GM12878 (cell line): Measurements from ENCODE around the gene MYBBP1A. TPM values are rescaled to one million over a fixed set of nuclear protein-coding genes. Genes with fewer than 3 reads are reported as not detected.

Experiments
- ATAC-seq: fragments of 200-7000 bp; cut with Tn5 transposase; 3 replicates; pipeline ENCODE4 v1.9.1; 2020; ENCODE audit warnings: mild to moderate bottlenecking, moderate library complexity
- BruUV-seq: library from RNA; stranded (reverse); fragments of 400-500 nt; replicated peaks from 2 replicates; lab custom pipeline; 2021; lab: Mats Ljungman, UMichigan
- CTCF ChIA-PET: fragments of 300-600 bp; sonication (Branson Sonifier 250); formaldehyde crosslinking; extraction: SDS; loops from one replicate; lab custom pipeline; 2021; ENCODE audit warnings: inconsistent platforms; lab: Yijun Ruan, JAX
- POLR2A ChIA-PET: fragments of 350-600 bp; formaldehyde crosslinking; extraction: SDS; loops from one replicate; lab custom pipeline; 2021; ENCODE audit warnings: inconsistent platforms; lab: Charles Lee
- RAD21 ChIA-PET: fragments of 300-600 bp; sonication (Branson Sonifier 250); formaldehyde crosslinking; loops from one replicate; lab custom pipeline; 2023; ENCODE audit warnings: antibody characterized with exemption; ENCODE audit not compliant: unreplicated experiment; lab: Charles Lee
- SMC1A ChIA-PET: fragments of 300-600 bp; sonication (Branson Sonifier 250); formaldehyde crosslinking; loops from one replicate; lab custom pipeline; 2023; ENCODE audit not compliant: unreplicated experiment, uncharacterized antibody; lab: Charles Lee
- DNase-seq: peaks from one replicate; pipeline ENCODE4 v3.0.0-alpha.2; 2011; ENCODE audit warnings: low read depth, low spot score
- FAIRE-seq: peaks from 3 replicates; lab custom pipeline; 2011; peaks lifted over from hg19 to GRCh38; lab: Jason Lieb, UNC
- H2AFZ ChIP-seq: 2 replicates; pipeline ENCODE4 v1.6.0; 2011; ENCODE audit warnings: low read depth, low read length, control low read depth; ENCODE audit not compliant: control insufficient read depth
- H3K27ac ChIP-seq: 2 replicates; pipeline ENCODE4 v1.5.1; 2011; ENCODE audit warnings: control low read depth; ENCODE audit not compliant: control insufficient read depth, insufficient read depth
- H3K27me3 ChIP-seq, 2 experiments: replicated peaks in 1 of 2; 2 replicates each; pipeline versions ENCODE4 v1.6.0 to v1.6.1; 2011; ENCODE audit warnings: low read length in 1 of 2; ENCODE audit not compliant: control insufficient read depth in 2 of 2, insufficient read depth in 2 of 2
- H3K36me3 ChIP-seq, 2 experiments: 2 replicates each; pipeline ENCODE4 v1.5.1; 2011; ENCODE audit warnings: low read length in 1 of 2; ENCODE audit not compliant: control insufficient read depth in 2 of 2, insufficient read depth in 2 of 2
- H3K4me1 ChIP-seq: 2 replicates; pipeline ENCODE4 v1.6.1; 2011; ENCODE audit warnings: mild to moderate bottlenecking, low read length, moderate library complexity, mixed read lengths; ENCODE audit not compliant: control insufficient read depth, insufficient read depth
- H3K4me2 ChIP-seq: 2 replicates; pipeline ENCODE4 v1.6.0; 2011; ENCODE audit warnings: control low read depth; ENCODE audit not compliant: control insufficient read depth, insufficient read depth
- H3K4me3 ChIP-seq: fragments of 200-600 bp; sonication (generic); 2 replicates; pipeline ENCODE4 v1.5.1; 2016
- H3K79me2 ChIP-seq: 2 replicates; pipeline ENCODE4 v1.6.0; 2011; ENCODE audit warnings: low read length; ENCODE audit not compliant: control insufficient read depth, insufficient read depth
- H3K9ac ChIP-seq: 2 replicates; pipeline ENCODE4 v1.8.0; 2011; ENCODE audit warnings: low read length, control low read depth, mixed read lengths; ENCODE audit not compliant: control insufficient read depth, insufficient read depth
- H3K9me3 ChIP-seq: replicated peaks from 3 replicates; pipeline ENCODE4 v1.5.1; 2011; ENCODE audit warnings: mild to moderate bottlenecking, low read length; ENCODE audit not compliant: control insufficient read depth, insufficient read depth
- H4K20me1 ChIP-seq: 2 replicates; pipeline ENCODE4 v1.6.0; 2011; ENCODE audit not compliant: control insufficient read depth, insufficient read depth
- EP300 ChIP-seq, 2 experiments: fragments of 150-350 bp in 1 of 2; IDR thresholded peaks; 2 replicates each; pipeline ENCODE4 v1.6.1; 2011 to 2012; ENCODE audit warnings: low read depth in 2 of 2, low read length in 2 of 2, borderline replicate concordance in 1 of 2, improper control_type of control experiment in 1 of 2, inconsistent platforms in 1 of 2; ENCODE audit not compliant: control insufficient read depth in 1 of 2
- KDM1A ChIP-seq: fragments of 200-600 bp; sonication (generic); IDR thresholded peaks from 2 replicates; pipeline ENCODE4 v1.6.1; 2016; ENCODE audit warnings: borderline replicate concordance
- KLF5 ChIP-seq: fragments of 450-650 bp; IDR thresholded peaks from 2 replicates; pipeline ENCODE4 v1.6.1; 2014; ENCODE audit warnings: mild to moderate bottlenecking; ENCODE audit not compliant: partially characterized antibody
- POLR2A ChIP-seq: IDR thresholded peaks from 2 replicates; pipeline ENCODE4 v1.6.1; 2011; ENCODE audit warnings: low read depth, mild to moderate bottlenecking, low read length
- RFX5 ChIP-seq: IDR thresholded peaks from 2 replicates; pipeline ENCODE4 v1.6.1; 2011; ENCODE audit warnings: low read depth, low read length, improper control_type of control experiment
- TCF12 ChIP-seq: IDR thresholded peaks from 2 replicates; pipeline ENCODE4 v1.6.1; 2011; ENCODE audit warnings: low read depth, mild to moderate bottlenecking, low read length
- ZSCAN29 ChIP-seq: fragments of 450-650 bp; IDR thresholded peaks from 2 replicates; pipeline ENCODE4 v1.6.1; 2017; ENCODE audit warnings: mild to moderate bottlenecking, moderate library complexity
- WGBS: methylation state at CpG from one replicate; pipeline ENCODE4 v1.1.6; 2016; ENCODE audit warnings: low lambda C conversion rate; ENCODE audit not compliant: insufficient replicate concordance, insufficient coverage; ENCODE audit errors: missing lambda C conversion rate; 5-methylcytosine and 5-hydroxymethylcytosine counted together
- in situ Hi-C: fragments of 300-500 bp; cut with MboI; formaldehyde crosslinking; loops from 9 replicates; pipeline ENCODE4 v1.14.3; 2018; ENCODE audit warnings: mixed read lengths
- intact Hi-C: fragments of 100-400 bp; cut with micrococcal nuclease; formaldehyde crosslinking; loops from one replicate; pipeline ENCODE4 v1.14.2; 2022; ENCODE audit not compliant: unreplicated experiment
- polyA plus RNA-seq, 11 experiments: library from polyadenylated mRNA; depleted of rRNA in 4 of 11; unstranded in 6 of 11; stranded (reverse) in 5 of 11; fragments of >200 nt; fragmentation: Nextera tagmentation in 4 of 11; fragmentation: Illumina TruSeq in 1 of 11; extraction: Ambion mirVana in 4 of 11; extraction: Trizol in 1 of 11; gene quantifications; 1 replicate in 1 of 11; 2 replicates in 10 of 11; pipeline versions ENCODE4 v1.2.1 to v1.2.3, GENCODE V29; 2011 to 2016; ENCODE audit warnings: inconsistent platforms in 2 of 11, missing spikeins in 2 of 11, low read depth in 1 of 11
- total RNA-seq, 4 experiments: library from RNA; depleted of rRNA in 3 of 4; stranded (reverse); fragments of >200 nt in 3 of 4; fragmentation: Illumina TruSeq in 1 of 4; extraction: Trizol in 1 of 4; gene quantifications; 2 replicates each; pipeline versions ENCODE4 v1.2.1 to v1.2.3, GENCODE V29; 2013 to 2021

The MYBBP1A gene
- total and polyA plus RNA-seq, 10 of the 15 experiments (the other 5 are each of a cell fraction or from before 2014, with no cell fraction given): 2.5 to 121 (median 71.6) TPM

DNA sequence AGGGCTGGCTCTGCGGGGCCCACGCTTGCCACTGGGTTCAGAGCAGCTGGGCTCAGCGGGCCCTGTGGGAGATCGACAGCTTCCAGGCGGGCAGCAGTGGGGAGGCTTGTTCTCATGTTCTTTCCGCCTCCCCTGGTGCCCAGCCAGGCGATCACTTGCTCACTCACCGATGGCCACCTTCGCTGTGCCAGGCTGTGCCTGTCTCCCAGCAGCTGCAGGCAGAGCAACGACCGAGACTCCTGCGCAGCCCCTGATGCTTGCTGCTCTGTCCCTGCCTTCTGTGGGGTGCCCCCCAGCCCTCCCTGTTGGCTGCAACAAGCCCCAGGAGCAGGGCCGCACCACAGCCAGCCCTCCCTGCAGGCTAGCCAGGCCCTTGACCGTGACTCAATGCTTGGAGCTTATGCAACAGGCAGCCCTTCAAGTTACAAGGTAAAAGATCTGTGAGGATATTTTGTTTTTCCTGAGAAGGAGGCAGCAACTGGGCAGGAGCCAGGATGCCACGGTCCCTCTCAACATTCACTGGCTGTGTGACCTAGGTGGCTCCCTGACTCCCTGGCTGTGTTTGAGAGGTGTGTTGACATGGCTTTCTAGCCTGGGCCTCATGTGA, 66.1 kb downstream of the MYBBP1A start:
- Histone ChIP-seq H3K4me3 (no peak overlapping the region), H3K9me3 (no peaks in the 10 kb centered on the region), H3K36me3 (no peaks in the 10 kb centered on the region), H3K27ac (no peak overlapping the region), H3K27me3 (no peaks in the 10 kb centered on the region; a peak in 1 of 4 replicates), H4K20me1 (no peaks in the 10 kb centered on the region), H3K79me2 (no peaks in the 10 kb centered on the region), H3K4me2 (no peak overlapping the region), H3K9ac (no peak overlapping the region), H3K4me1 (no peaks in the 10 kb centered on the region; the same call in 1 of the 2 replicates), H2AFZ (no peak overlapping the region)
- intact Hi-C loops (no loop called here), in situ Hi-C loops (no loop called here)
- WGBS: 68% methylated on average over 15 of the region's 15 CpGs
- CTCF ChIA-PET: no interaction called here
- SMC1A ChIA-PET: no interaction called here
- FAIRE-seq (no peak), ATAC-seq (no peak), DNase-seq (no peak)
- POLR2A ChIA-PET: no interaction called here
- RAD21 ChIA-PET: no interaction called here
- TF ChIP-seq KLF5 (no peak), ZSCAN29 (no peak), POLR2A (no peak), TCF12 (no peak), KDM1A (no peak), RFX5 (no peak), EP300 (IDR thresholded peaks at IDR 0.05; ENCODE audit: borderline replicate concordance in 1 of 2, control insufficient read depth in 1 of 2, low read depth in 2 of 2, low read length in 2 of 2) (no peak)
- BruUV-seq: no TSS peak

Other genes with a start within 250 kb of the MYBBP1A start
Only the 7 nearest of the 15 such genes appear.
- 2.6 and 3.3 TPM in 2 replicates for gene SPNS3, start 121.4 kb downstream of the MYBBP1A start, total RNA-seq (2014; rRNA removed)
- 0.51 and 0.89 TPM in 2 replicates for gene SPNS3, start 121.4 kb downstream of the MYBBP1A start, total RNA-seq (2014; rRNA removed; fragmentation: Illumina TruSeq; extraction: Trizol)
- 2.0 and 2.3 TPM in 2 replicates for gene SPNS3, start 121.4 kb downstream of the MYBBP1A start, total RNA-seq (2021)
- gene SPNS3, start 121.4 kb downstream of the MYBBP1A start, polyA plus RNA-seq (2011; rRNA removed): 0.16 and 0.35 TPM in 2 replicates
- gene SPNS3, start 121.4 kb downstream of the MYBBP1A start, polyA plus RNA-seq (2014; fragmentation: Illumina TruSeq; extraction: Trizol): 0.29 and 0.50 TPM in 2 replicates
- gene SPNS3, start 121.4 kb downstream of the MYBBP1A start, polyA plus RNA-seq (2014; fragmentation: Nextera tagmentation; extraction: Ambion mirVana): under 1 TPM; 0.24 TPM
- 2.2 and 2.3 TPM in 2 replicates for gene SPNS3, start 121.4 kb downstream of the MYBBP1A start, polyA plus RNA-seq (2014; rRNA removed)
- 1 to 10 TPM; 1.0 to 2.3 TPM for gene SPNS3, start 121.4 kb downstream of the MYBBP1A start, polyA plus RNA-seq (2016; fragmentation: Nextera tagmentation; extraction: Ambion mirVana)
- gene SPNS2, start 56.5 kb downstream of the MYBBP1A start, total RNA-seq (2014; rRNA removed): 0.17 and 0.82 TPM in 2 replicates
- 0.09 TPM in 2 replicates for gene SPNS2, start 56.5 kb downstream of the MYBBP1A start, total RNA-seq (2014; rRNA removed; fragmentation: Illumina TruSeq; extraction: Trizol)
- gene SPNS2, start 56.5 kb downstream of the MYBBP1A start, total RNA-seq (2021): 0.28 and 0.56 TPM in 2 replicates
- gene SPNS2, start 56.5 kb downstream of the MYBBP1A start, polyA plus RNA-seq (2011; rRNA removed): 0.04 TPM in 1 of 2 replicates, not detected in the other
- 0.15 TPM in 1 of 2 replicates, not detected in the other for gene SPNS2, start 56.5 kb downstream of the MYBBP1A start, polyA plus RNA-seq (2014; fragmentation: Illumina TruSeq; extraction: Trizol)
- not detected for gene SPNS2, start 56.5 kb downstream of the MYBBP1A start, polyA plus RNA-seq (2014; fragmentation: Nextera tagmentation; extraction: Ambion mirVana)
- gene SPNS2, start 56.5 kb downstream of the MYBBP1A start, polyA plus RNA-seq (2014; rRNA removed): 0.29 and 0.53 TPM in 2 replicates
- 1 to 10 TPM in 1 of 2 experiments, under 1 TPM in 1; 0.49 to 1.1 TPM for gene SPNS2, start 56.5 kb downstream of the MYBBP1A start, polyA plus RNA-seq (2016; fragmentation: Nextera tagmentation; extraction: Ambion mirVana)
- gene GGT6, start 5.2 kb upstream of the MYBBP1A start, total RNA-seq (2014; rRNA removed): 0.82 TPM in 1 of 2 replicates, not detected in the other
- gene GGT6, start 5.2 kb upstream of the MYBBP1A start, total RNA-seq (2014; rRNA removed; fragmentation: Illumina TruSeq; extraction: Trizol): 0.13 TPM in 1 of 2 replicates, not detected in the other
- gene GGT6, start 5.2 kb upstream of the MYBBP1A start, total RNA-seq (2021): 0.16 and 0.26 TPM in 2 replicates
- not detected in 2 replicates for gene GGT6, start 5.2 kb upstream of the MYBBP1A start, polyA plus RNA-seq (2011; rRNA removed)
- 0.01 TPM in 1 of 2 replicates, not detected in the other for gene GGT6, start 5.2 kb upstream of the MYBBP1A start, polyA plus RNA-seq (2014; fragmentation: Illumina TruSeq; extraction: Trizol)
- gene GGT6, start 5.2 kb upstream of the MYBBP1A start, polyA plus RNA-seq (2014; fragmentation: Nextera tagmentation; extraction: Ambion mirVana): not detected
- gene GGT6, start 5.2 kb upstream of the MYBBP1A start, polyA plus RNA-seq (2014; rRNA removed): 0.19 and 0.22 TPM in 2 replicates
- under 1 TPM in 1 of 2 experiments, not detected in 1; 0.12 TPM for gene GGT6, start 5.2 kb upstream of the MYBBP1A start, polyA plus RNA-seq (2016; fragmentation: Nextera tagmentation; extraction: Ambion mirVana)
- not detected in 2 replicates for gene SMTNL2, start 29.1 kb upstream of the MYBBP1A start, total RNA-seq (2014; rRNA removed)
- not detected in 2 replicates for gene SMTNL2, start 29.1 kb upstream of the MYBBP1A start, total RNA-seq (2014; rRNA removed; fragmentation: Illumina TruSeq; extraction: Trizol)
- gene SMTNL2, start 29.1 kb upstream of the MYBBP1A start, total RNA-seq (2021): not detected in 2 replicates
- gene SMTNL2, start 29.1 kb upstream of the MYBBP1A start, polyA plus RNA-seq (2011; rRNA removed): not detected in 2 replicates
- gene SMTNL2, start 29.1 kb upstream of the MYBBP1A start, polyA plus RNA-seq (2014; fragmentation: Illumina TruSeq; extraction: Trizol): not detected in 2 replicates
- not detected for gene SMTNL2, start 29.1 kb upstream of the MYBBP1A start, polyA plus RNA-seq (2014; fragmentation: Nextera tagmentation; extraction: Ambion mirVana)
- gene SMTNL2, start 29.1 kb upstream of the MYBBP1A start, polyA plus RNA-seq (2014; rRNA removed): not detected in 2 replicates
- not detected for gene SMTNL2, start 29.1 kb upstream of the MYBBP1A start, polyA plus RNA-seq (2016; fragmentation: Nextera tagmentation; extraction: Ambion mirVana)
- 0.51 and 0.54 TPM in 2 replicates for gene ALOX15, start 86.3 kb upstream of the MYBBP1A start, total RNA-seq (2014; rRNA removed)
- 0.18 and 0.28 TPM in 2 replicates for gene ALOX15, start 86.3 kb upstream of the MYBBP1A start, total RNA-seq (2014; rRNA removed; fragmentation: Illumina TruSeq; extraction: Trizol)
- gene ALOX15, start 86.3 kb upstream of the MYBBP1A start, total RNA-seq (2021): 0.31 and 0.51 TPM in 2 replicates
- 0.07 and 0.11 TPM in 2 replicates for gene ALOX15, start 86.3 kb upstream of the MYBBP1A start, polyA plus RNA-seq (2011; rRNA removed)
- 0.30 and 0.35 TPM in 2 replicates for gene ALOX15, start 86.3 kb upstream of the MYBBP1A start, polyA plus RNA-seq (2014; fragmentation: Illumina TruSeq; extraction: Trizol)
- gene ALOX15, start 86.3 kb upstream of the MYBBP1A start, polyA plus RNA-seq (2014; fragmentation: Nextera tagmentation; extraction: Ambion mirVana): under 1 TPM; 0.16 to 0.31 TPM
- gene ALOX15, start 86.3 kb upstream of the MYBBP1A start, polyA plus RNA-seq (2014; rRNA removed): 0.51 and 1.0 TPM in 2 replicates
- gene ALOX15, start 86.3 kb upstream of the MYBBP1A start, polyA plus RNA-seq (2016; fragmentation: Nextera tagmentation; extraction: Ambion mirVana): under 1 TPM; 0.05 to 0.11 TPM
- gene PELP1, start 148.8 kb upstream of the MYBBP1A start, total RNA-seq (2014; rRNA removed): 21.2 and 22.7 TPM in 2 replicates
- gene PELP1, start 148.8 kb upstream of the MYBBP1A start, total RNA-seq (2014; rRNA removed; fragmentation: Illumina TruSeq; extraction: Trizol): 8.0 and 9.0 TPM in 2 replicates
- 92.7 and 100 TPM in 2 replicates for gene PELP1, start 148.8 kb upstream of the MYBBP1A start, total RNA-seq (2021)
- gene PELP1, start 148.8 kb upstream of the MYBBP1A start, polyA plus RNA-seq (2011; rRNA removed): 7.3 and 11.6 TPM in 2 replicates
- gene PELP1, start 148.8 kb upstream of the MYBBP1A start, polyA plus RNA-seq (2014; fragmentation: Illumina TruSeq; extraction: Trizol): 7.4 and 21.1 TPM in 2 replicates
- gene PELP1, start 148.8 kb upstream of the MYBBP1A start, polyA plus RNA-seq (2014; fragmentation: Nextera tagmentation; extraction: Ambion mirVana): 1 to 10 TPM in 1 of 2 experiments, under 1 TPM in 1; 0.55 to 1.2 TPM
- gene PELP1, start 148.8 kb upstream of the MYBBP1A start, polyA plus RNA-seq (2014; rRNA removed): 21.9 and 25.3 TPM in 2 replicates
- 10 to 100 TPM; 21.7 to 23.8 TPM for gene PELP1, start 148.8 kb upstream of the MYBBP1A start, polyA plus RNA-seq (2016; fragmentation: Nextera tagmentation; extraction: Ambion mirVana)
- 43.9 and 45.7 TPM in 2 replicates for gene ARRB2, start 155.2 kb upstream of the MYBBP1A start, total RNA-seq (2014; rRNA removed)
- gene ARRB2, start 155.2 kb upstream of the MYBBP1A start, total RNA-seq (2014; rRNA removed; fragmentation: Illumina TruSeq; extraction: Trizol): 39.8 and 42.7 TPM in 2 replicates
- gene ARRB2, start 155.2 kb upstream of the MYBBP1A start, total RNA-seq (2021): 70.0 and 75.2 TPM in 2 replicates
- 27.3 and 43.5 TPM in 2 replicates for gene ARRB2, start 155.2 kb upstream of the MYBBP1A start, polyA plus RNA-seq (2011; rRNA removed)
- gene ARRB2, start 155.2 kb upstream of the MYBBP1A start, polyA plus RNA-seq (2014; fragmentation: Illumina TruSeq; extraction: Trizol): 50.3 and 68.4 TPM in 2 replicates
- gene ARRB2, start 155.2 kb upstream of the MYBBP1A start, polyA plus RNA-seq (2014; fragmentation: Nextera tagmentation; extraction: Ambion mirVana): 1 to 10 TPM; 6.5 to 7.3 TPM
- gene ARRB2, start 155.2 kb upstream of the MYBBP1A start, polyA plus RNA-seq (2014; rRNA removed): 55.4 and 69.2 TPM in 2 replicates
- 10 to 100 TPM; 29.6 to 31.2 TPM for gene ARRB2, start 155.2 kb upstream of the MYBBP1A start, polyA plus RNA-seq (2016; fragmentation: Nextera tagmentation; extraction: Ambion mirVana)